ACC112 (cell line): Measurements from ENCODE around the gene TEAD1.
A peak's percentile ranks its signal among the peaks of the same experiment; 100 is the strongest.

Experiments used
- H2AFZ ChIP-seq: fragments of 200-600 bp; sonication (generic); one replicate; pipeline ENCODE4 v1.6.0; 2017; ENCODE audit warnings: antibody characterized with exemption, low read length; ENCODE audit not compliant: unreplicated experiment
- H3K27ac ChIP-seq: fragments of 200-600 bp; sonication (generic); 2 replicates; pipeline ENCODE4 v1.5.1; 2014; ENCODE audit warnings: low read depth, mild to moderate bottlenecking, antibody characterized with exemption, low read length, moderate library complexity
- H3K27me3 ChIP-seq: fragments of 200-600 bp; sonication (generic); 2 replicates; pipeline ENCODE4 v1.6.1; 2014; ENCODE audit warnings: mild to moderate bottlenecking, antibody characterized with exemption, low read length, moderate library complexity, mixed read lengths; ENCODE audit not compliant: insufficient read depth
- H3K36me3 ChIP-seq: fragments of 200-600 bp; sonication (generic); 2 replicates; pipeline ENCODE4 v1.6.1; 2016; ENCODE audit warnings: mild to moderate bottlenecking, antibody characterized with exemption, low read length, moderate library complexity, mixed read lengths; ENCODE audit not compliant: insufficient read depth
- H3K4me1 ChIP-seq: fragments of 200-600 bp; sonication (generic); one replicate; pipeline ENCODE4 v1.6.1; 2016; ENCODE audit warnings: low read length, mixed read lengths; ENCODE audit not compliant: insufficient read depth, unreplicated experiment, control insufficient read depth
- H3K4me3 ChIP-seq: fragments of 200-600 bp; sonication (generic); 2 replicates; pipeline ENCODE4 v1.5.1; 2014; ENCODE audit warnings: mild to moderate bottlenecking, low read depth, low read length
- H3K79me2 ChIP-seq: fragments of 200-600 bp; sonication (generic); one replicate; pipeline ENCODE4 v1.6.0; 2016; ENCODE audit warnings: low read length; ENCODE audit not compliant: control insufficient read depth, unreplicated experiment, insufficient read depth

The TEAD1 gene

GRCh38 chr11:12845163-12845562 lies 170.9 kb downstream of the TEAD1 start:
- no peak overlapping the region for H3K27ac ChIP-seq
- H2AFZ ChIP-seq = no peak overlapping the region
- H3K36me3 ChIP-seq = no peaks in the 10 kb centered on the region
- H3K4me3 ChIP-seq = no peak overlapping the region
- peaks cover 40% of the 10 kb centered on the region for H3K4me1 ChIP-seq
- no peaks in the 10 kb centered on the region for H3K27me3 ChIP-seq
- peaks cover 91% of the 10 kb centered on the region for H3K79me2 ChIP-seq

- Histone ChIP-seq H3K4me1 (peaks cover 34% of the 10 kb centered on the region), H3K27ac (no peak overlapping the region), H3K79me2 (peaks cover 91% of the 10 kb centered on the region)
Measured at GRCh38 chr11:12845739-12846358, 171.6 kb downstream of the TEAD1 start.

GRCh38 chr11:12846786-12847615 lies 172.8 kb downstream of the TEAD1 start:
- H3K27ac ChIP-seq = no peak overlapping the region
- peaks cover 86% of the 10 kb centered on the region for H3K79me2 ChIP-seq
- H3K4me1 ChIP-seq = peaks cover 28% of the 10 kb centered on the region
- no peaks in the 10 kb centered on the region for H3K27me3 ChIP-seq
- no peak overlapping the region for H3K4me3 ChIP-seq
- peaks cover 9% of the 10 kb centered on the region; the same call in 1 of the 2 replicates for H3K36me3 ChIP-seq
- H2AFZ ChIP-seq = no peak overlapping the region

More at GRCh38 chr11:12845739-12846358, 171.6 kb downstream of the TEAD1 start:
- H3K27me3 ChIP-seq = no peaks in the 10 kb centered on the region
- no peak overlapping the region for H2AFZ ChIP-seq
- no peak overlapping the region for H3K4me3 ChIP-seq
- H3K36me3 ChIP-seq = peaks cover 6% of the 10 kb centered on the region; the same call in 1 of the 2 replicates

GRCh38 chr11:12848413-12848812 lies 174.2 kb downstream of the TEAD1 start:
- H2AFZ ChIP-seq = no peak overlapping the region
- H3K27ac ChIP-seq = no peak overlapping the region
- H3K4me1 ChIP-seq = peaks cover 26% of the 10 kb centered on the region
- H3K4me3 ChIP-seq = no peak overlapping the region
- H3K27me3 ChIP-seq = no peaks in the 10 kb centered on the region
- peaks cover 81% of the 10 kb centered on the region for H3K79me2 ChIP-seq
- H3K36me3 ChIP-seq = peaks cover 9% of the 10 kb centered on the region; the same call in 1 of the 2 replicates

DNA sequence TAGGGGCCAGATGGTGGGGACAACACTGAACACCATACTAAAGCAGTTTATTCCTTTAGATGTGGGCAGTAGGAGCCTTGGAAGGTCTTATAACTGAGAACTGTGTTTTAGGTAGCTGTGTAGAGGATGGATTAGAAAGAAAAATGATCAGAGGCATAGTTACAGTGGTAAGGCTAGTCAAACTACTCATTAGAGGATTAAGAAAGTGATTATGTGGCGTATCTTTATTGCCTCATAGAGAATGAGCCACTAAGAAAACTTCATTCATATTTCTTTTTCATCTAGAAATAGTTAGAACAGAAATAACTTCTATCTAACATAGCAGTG lies 179.1 kb downstream of the TEAD1 start:
- H3K4me1 ChIP-seq = peaks cover 26% of the 10 kb centered on the region
- H3K36me3 ChIP-seq = peaks cover 9% of the 10 kb centered on the region; the same call in 1 of the 2 replicates
- H3K27me3 ChIP-seq = no peaks in the 10 kb centered on the region
- peak overlapping the region; percentile 46 for H3K27ac ChIP-seq
- H3K79me2 ChIP-seq = peaks cover 78% of the 10 kb centered on the region
- no peak overlapping the region for H3K4me3 ChIP-seq
- no peak overlapping the region for H2AFZ ChIP-seq

DNA sequence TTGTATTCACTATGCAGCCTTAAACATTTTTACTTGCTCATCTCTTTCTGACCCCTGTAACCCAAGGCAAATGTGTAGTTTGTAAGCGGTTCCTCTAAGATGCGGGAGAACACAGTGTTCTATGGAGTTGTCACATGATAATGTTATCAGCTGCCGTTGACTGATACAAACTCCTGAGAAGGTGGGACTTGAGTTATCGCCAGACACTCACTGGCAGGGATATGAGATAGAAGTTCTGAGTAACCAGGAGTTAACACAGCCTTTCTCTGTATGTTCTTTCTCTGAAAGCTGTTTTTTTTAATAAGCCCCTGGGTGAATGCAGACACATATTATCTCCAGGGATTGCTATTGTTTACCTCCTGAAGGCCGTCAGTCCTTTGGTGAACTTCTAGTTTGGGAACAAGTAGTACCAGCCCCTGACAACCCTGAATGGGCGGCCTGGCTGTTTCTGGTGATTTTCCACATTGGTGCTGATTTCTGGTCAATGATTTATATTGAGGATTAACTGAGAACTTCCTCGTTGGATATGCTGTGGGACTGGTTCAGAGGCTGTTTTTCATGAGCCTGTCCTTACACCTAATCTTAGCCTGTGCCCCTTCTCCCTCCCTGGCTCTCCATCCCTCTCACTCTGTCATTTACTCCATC lies 179.6 kb downstream of the TEAD1 start:
- H3K4me3 ChIP-seq = no peak overlapping the region
- H3K27me3 ChIP-seq = no peaks in the 10 kb centered on the region
- peaks cover 76% of the 10 kb centered on the region for H3K79me2 ChIP-seq
- H3K36me3 ChIP-seq = peaks cover 9% of the 10 kb centered on the region
- peaks cover 26% of the 10 kb centered on the region for H3K4me1 ChIP-seq
- peak overlapping the region; percentile 46 for H3K27ac ChIP-seq
- H2AFZ ChIP-seq = no peak overlapping the region

GRCh38 chr11:12854297-12854661 lies 180.1 kb downstream of the TEAD1 start:
- peak overlapping the region; percentile 46 for H3K27ac ChIP-seq
- H2AFZ ChIP-seq = no peak overlapping the region
- peaks cover 26% of the 10 kb centered on the region for H3K4me1 ChIP-seq
- peaks cover 9% of the 10 kb centered on the region for H3K36me3 ChIP-seq
- H3K79me2 ChIP-seq = peaks cover 79% of the 10 kb centered on the region
- H3K27me3 ChIP-seq = no peaks in the 10 kb centered on the region
- H3K4me3 ChIP-seq = no peak overlapping the region

DNA sequence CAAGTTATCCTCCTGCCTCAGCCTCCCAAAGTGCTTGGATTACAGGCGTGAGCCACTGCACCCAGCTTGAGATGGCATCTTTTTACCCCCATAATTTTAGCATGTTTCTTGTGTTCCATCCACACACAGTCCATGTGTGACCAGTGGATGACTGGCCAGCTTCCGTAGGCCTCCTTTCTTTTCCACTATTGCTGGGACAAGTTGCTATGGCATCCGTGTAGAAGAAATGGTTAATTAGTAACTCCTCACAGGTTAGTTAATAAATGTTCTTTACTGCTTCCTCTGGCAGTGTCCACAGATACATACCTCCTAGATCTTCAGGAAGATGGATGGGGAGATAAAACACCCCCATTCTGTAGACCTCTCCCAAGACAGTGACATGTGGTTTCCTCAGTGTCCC lies 180.6 kb downstream of the TEAD1 start:
- H3K36me3 ChIP-seq = peaks cover 9% of the 10 kb centered on the region
- no peak overlapping the region for H3K4me3 ChIP-seq
- no peak overlapping the region for H3K27ac ChIP-seq
- no peaks in the 10 kb centered on the region for H3K27me3 ChIP-seq
- peaks cover 79% of the 10 kb centered on the region for H3K79me2 ChIP-seq
- H2AFZ ChIP-seq = no peak overlapping the region
- peaks cover 26% of the 10 kb centered on the region for H3K4me1 ChIP-seq

DNA sequence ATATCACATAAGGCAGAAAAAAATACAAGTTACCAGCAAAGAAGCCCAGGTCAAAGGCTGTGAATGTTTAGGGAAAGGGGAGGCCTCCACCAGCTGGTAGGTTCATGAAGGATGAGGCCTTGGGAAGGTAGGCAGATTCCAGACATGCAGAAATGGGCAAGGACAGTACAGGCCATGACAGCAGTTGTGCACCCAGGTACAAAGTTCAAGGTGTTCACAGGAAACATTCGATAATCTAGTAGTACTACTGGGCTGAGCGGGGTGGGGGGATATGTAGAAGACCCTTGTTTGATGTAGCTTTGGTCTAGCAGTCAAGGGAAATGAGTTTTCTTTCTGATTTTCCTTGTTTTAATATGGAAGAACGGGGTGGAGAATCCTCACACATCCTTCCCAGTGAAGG lies 182.1 kb downstream of the TEAD1 start:
- Histone ChIP-seq H3K27ac (no peak overlapping the region), H3K79me2 (peaks cover 77% of the 10 kb centered on the region), H3K27me3 (no peaks in the 10 kb centered on the region), H2AFZ (no peak overlapping the region), H3K36me3 (no peaks in the 10 kb centered on the region; the same call in 1 of the 2 replicates), H3K4me1 (peaks cover 26% of the 10 kb centered on the region), H3K4me3 (no peak overlapping the region)

- H3K4me1 ChIP-seq = peaks cover 22% of the 10 kb centered on the region
- no peaks in the 10 kb centered on the region; the same call in 1 of the 2 replicates for H3K36me3 ChIP-seq
- peaks cover 81% of the 10 kb centered on the region for H3K79me2 ChIP-seq
- no peak overlapping the region for H3K4me3 ChIP-seq
- H2AFZ ChIP-seq = no peak overlapping the region
- no peaks in the 10 kb centered on the region for H3K27me3 ChIP-seq
- no peak overlapping the region for H3K27ac ChIP-seq
Measured at GRCh38 chr11:12857572-12857971, 183.4 kb downstream of the TEAD1 start.
